Measurements from ENCODE around the gene TM2D3. TPM values are rescaled to one million over a fixed set of nuclear protein-coding genes. Genes with fewer than 3 reads are reported as not detected.

The TM2D3 gene
- total RNA-seq, 1 experiment from 2014 or later: 26.2 TPM

DNA sequence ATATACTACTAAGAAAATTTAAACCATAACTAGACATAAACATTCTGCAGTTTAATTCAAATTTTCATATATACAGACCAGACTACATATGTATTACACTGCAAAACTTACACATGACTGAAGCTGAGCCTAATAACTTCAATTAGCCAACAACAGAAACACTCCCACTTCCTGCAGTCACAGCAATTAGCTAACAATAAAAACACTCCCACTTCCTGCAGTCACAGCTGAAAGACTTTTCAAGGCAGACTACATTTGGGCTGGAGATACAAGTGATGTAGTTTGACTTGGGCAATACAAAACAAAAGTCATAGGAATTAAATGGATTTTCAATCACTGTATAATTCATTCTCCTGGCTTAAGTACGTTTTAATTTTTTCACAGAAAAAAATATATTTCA lies 10.3 kb downstream of the TM2D3 start:
- H3K36me3 Mint-ChIP-seq (ENCODE audit: insufficient read depth, unreplicated experiment): peaks cover 67% of the 10 kb centered on the region
- peaks cover 21% of the 10 kb centered on the region for H3K4me1 Mint-ChIP-seq (ENCODE audit: insufficient read depth, unreplicated experiment)
- TF ChIP-seq, protein P1, sequence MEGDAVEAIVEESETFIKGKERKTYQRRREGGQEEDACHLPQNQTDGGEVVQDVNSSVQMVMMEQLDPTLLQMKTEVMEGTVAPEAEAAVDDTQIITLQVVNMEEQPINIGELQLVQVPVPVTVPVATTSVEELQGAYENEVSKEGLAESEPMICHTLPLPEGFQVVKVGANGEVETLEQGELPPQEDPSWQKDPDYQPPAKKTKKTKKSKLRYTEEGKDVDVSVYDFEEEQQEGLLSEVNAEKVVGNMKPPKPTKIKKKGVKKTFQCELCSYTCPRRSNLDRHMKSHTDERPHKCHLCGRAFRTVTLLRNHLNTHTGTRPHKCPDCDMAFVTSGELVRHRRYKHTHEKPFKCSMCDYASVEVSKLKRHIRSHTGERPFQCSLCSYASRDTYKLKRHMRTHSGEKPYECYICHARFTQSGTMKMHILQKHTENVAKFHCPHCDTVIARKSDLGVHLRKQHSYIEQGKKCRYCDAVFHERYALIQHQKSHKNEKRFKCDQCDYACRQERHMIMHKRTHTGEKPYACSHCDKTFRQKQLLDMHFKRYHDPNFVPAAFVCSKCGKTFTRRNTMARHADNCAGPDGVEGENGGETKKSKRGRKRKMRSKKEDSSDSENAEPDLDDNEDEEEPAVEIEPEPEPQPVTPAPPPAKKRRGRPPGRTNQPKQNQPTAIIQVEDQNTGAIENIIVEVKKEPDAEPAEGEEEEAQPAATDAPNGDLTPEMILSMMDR (IDR thresholded peaks at IDR 0.05; ENCODE audit: unreplicated experiment): no peak
- ChIA-PET CTCF (interaction anchor here (0.7 to 12.5 kb wide), 29 partner anchors 8 to 515 kb away, joined by 3 to 320 read pairs (median 4); partner anchors contain the start of genes SNRPA1 and TM2D3), POLR2A (interaction anchor here (0.6 to 8.7 kb wide), 4 partner anchors 143 to 1015 kb away, joined by 3 to 102 read pairs (median 4); partner anchors contain the start of gene SNRPA1)
- peak; percentile 17 for DNase-seq (ENCODE audit: unreplicated experiment)
- no TSS peak for BruUV-seq (replicated peaks)
- intact Hi-C loops (cut with micrococcal nuclease): loop anchor here (1.0 kb wide), 2 partner anchors 102 to 342 kb away; no protein-coding TSS in a partner anchor
- no peaks in the 10 kb centered on the region for H3K9me3 Mint-ChIP-seq (ENCODE audit: unreplicated experiment)
- no peaks in the 10 kb centered on the region for H3K27me3 Mint-ChIP-seq (ENCODE audit: insufficient read depth, unreplicated experiment)
- no peak overlapping the region for H3K4me3 Mint-ChIP-seq (ENCODE audit: unreplicated experiment)
- H3K27ac Mint-ChIP-seq (ENCODE audit: low read depth, unreplicated experiment): peak overlapping the region; percentile 46

DNA sequence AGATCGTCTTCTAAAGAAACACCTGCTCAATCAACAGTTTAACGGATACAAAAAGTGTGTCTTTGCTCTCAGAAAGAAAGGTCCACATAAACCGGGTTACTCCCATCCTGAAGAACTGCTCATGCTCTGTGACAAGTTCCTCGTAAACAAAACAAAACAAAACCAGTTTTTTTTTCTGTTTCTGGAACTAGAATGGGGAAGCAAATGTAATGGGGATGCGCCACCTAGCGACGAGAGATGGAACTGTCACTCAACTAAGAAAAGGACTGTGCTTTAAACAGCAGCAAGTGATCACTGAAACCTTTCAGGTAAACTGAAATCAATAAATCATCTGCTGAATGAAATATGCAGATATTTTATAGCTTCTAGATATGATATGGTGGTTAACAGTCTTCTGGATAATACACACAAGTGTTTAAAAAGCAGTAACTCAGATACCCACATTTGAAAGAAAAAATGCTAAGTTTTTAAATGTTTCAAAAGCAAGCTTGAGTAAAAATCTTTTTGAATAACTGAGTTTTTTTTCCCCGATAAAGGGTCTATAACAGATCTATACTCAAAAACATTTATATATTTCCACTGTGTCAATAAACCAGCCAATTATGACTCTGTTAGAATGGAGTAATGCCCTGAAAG lies 10.9 kb downstream of the TM2D3 start:
- TF ChIP-seq, protein P1 (IDR thresholded peaks at IDR 0.05; ENCODE audit: unreplicated experiment): peak; percentile 89
- CTCF ChIA-PET: interaction anchor here (0.7 to 12.5 kb wide), 40 partner anchors 9 to 514 kb away, joined by 3 to 320 read pairs (median 4); partner anchors contain the start of genes SNRPA1 and TM2D3
- Mint-ChIP-seq H3K9me3 (ENCODE audit: unreplicated experiment) (no peaks in the 10 kb centered on the region), H3K4me1 (ENCODE audit: insufficient read depth, unreplicated experiment) (peaks cover 28% of the 10 kb centered on the region), H3K36me3 (ENCODE audit: insufficient read depth, unreplicated experiment) (peaks cover 61% of the 10 kb centered on the region), H3K27ac (ENCODE audit: low read depth, unreplicated experiment) (peak overlapping the region; percentile 27), H3K27me3 (ENCODE audit: insufficient read depth, unreplicated experiment) (no peaks in the 10 kb centered on the region), H3K4me3 (ENCODE audit: unreplicated experiment) (no peak overlapping the region)
- intact Hi-C loops (cut with micrococcal nuclease): loop anchor here (1.0 kb wide), 2 partner anchors 101 to 341 kb away; no protein-coding TSS in a partner anchor
- no TSS peak for BruUV-seq (replicated peaks)
- POLR2A ChIA-PET: interaction anchor here (0.6 to 8.7 kb wide), 6 partner anchors 18 to 1014 kb away, joined by 3 to 102 read pairs (median 4); partner anchors contain the start of gene SNRPA1
- DNase-seq (ENCODE audit: unreplicated experiment): peak; percentile 71

DNA sequence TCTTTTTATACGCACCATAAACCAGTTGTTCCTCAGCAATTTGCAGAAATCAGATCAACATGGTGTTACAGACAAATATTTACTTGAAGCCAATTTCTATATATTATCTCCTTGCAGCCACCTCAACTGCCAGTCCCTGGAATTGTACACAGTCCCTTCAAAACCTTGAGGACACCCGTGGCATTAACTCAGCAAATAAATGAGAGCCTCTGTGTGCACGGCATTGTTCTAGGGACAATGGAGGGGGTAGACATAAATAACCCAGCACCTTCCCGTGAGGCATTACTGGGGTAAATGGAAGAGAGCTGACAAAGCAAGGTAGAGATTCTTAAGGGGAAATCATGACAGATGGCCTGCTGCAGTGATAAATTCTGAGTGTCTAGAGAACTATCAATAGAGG lies 12.5 kb downstream of the TM2D3 start:
- Mint-ChIP-seq H3K9me3 (ENCODE audit: unreplicated experiment) (no peaks in the 10 kb centered on the region), H3K4me3 (ENCODE audit: unreplicated experiment) (no peak overlapping the region), H3K4me1 (ENCODE audit: insufficient read depth, unreplicated experiment) (peaks cover 28% of the 10 kb centered on the region), H3K27me3 (ENCODE audit: insufficient read depth, unreplicated experiment) (no peaks in the 10 kb centered on the region), H3K27ac (ENCODE audit: low read depth, unreplicated experiment) (no peak overlapping the region), H3K36me3 (ENCODE audit: insufficient read depth, unreplicated experiment) (peaks cover 46% of the 10 kb centered on the region)
- no TSS peak for BruUV-seq (replicated peaks)
- TF ChIP-seq, protein P1 (IDR thresholded peaks at IDR 0.05; ENCODE audit: unreplicated experiment): no peak
- DNase-seq (ENCODE audit: unreplicated experiment): no peak
- POLR2A ChIA-PET: interaction anchor here (1.1 to 8.7 kb wide), 4 partner anchors 16 to 350 kb away, joined by 4 to 102 read pairs (median 6); partner anchors contain the start of gene SNRPA1
- CTCF ChIA-PET: interaction anchor here (0.9 to 12.5 kb wide), 4 partner anchors 13 to 346 kb away, joined by 4 to 320 read pairs (median 19); partner anchors contain the start of genes SNRPA1 and TM2D3
- intact Hi-C loops (cut with micrococcal nuclease): loop anchor here (5.0 kb wide), 1 partner anchor 147 kb away; no protein-coding TSS in a partner anchor

DNA sequence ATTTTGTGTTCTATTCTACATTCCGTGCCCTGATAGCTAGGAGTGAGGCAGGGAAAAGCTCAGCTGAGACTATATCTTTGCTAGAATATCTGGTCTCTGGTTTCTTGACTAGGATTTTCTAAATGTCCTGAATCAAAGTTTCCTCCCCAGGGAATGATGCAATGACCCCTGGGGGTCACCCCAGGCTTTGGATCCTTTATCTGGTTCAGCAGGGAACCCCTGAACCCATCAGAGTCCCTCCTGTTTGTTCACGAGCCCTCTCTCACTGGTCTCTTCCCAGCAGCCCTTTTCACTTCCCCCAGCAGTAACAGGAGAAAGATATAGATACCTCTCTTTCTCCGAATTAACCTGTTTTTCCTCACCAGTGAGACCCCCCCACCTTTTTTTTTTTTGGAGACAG lies 14.3 kb downstream of the TM2D3 start:
- Mint-ChIP-seq H3K27ac (ENCODE audit: low read depth, unreplicated experiment) (peak overlapping the region; percentile 88), H3K9me3 (ENCODE audit: unreplicated experiment) (no peaks in the 10 kb centered on the region), H3K27me3 (ENCODE audit: insufficient read depth, unreplicated experiment) (no peaks in the 10 kb centered on the region), H3K4me3 (ENCODE audit: unreplicated experiment) (peak overlapping the region; percentile 40), H3K36me3 (ENCODE audit: insufficient read depth, unreplicated experiment) (peaks cover 31% of the 10 kb centered on the region), H3K4me1 (ENCODE audit: insufficient read depth, unreplicated experiment) (peaks cover 28% of the 10 kb centered on the region)
- ChIA-PET POLR2A (interaction anchor here (0.9 to 8.7 kb wide), 7 partner anchors 22 to 349 kb away, joined by 3 to 102 read pairs (median 6); partner anchors contain the start of gene SNRPA1), CTCF (interaction anchor here (1.3 to 12.5 kb wide), 2 partner anchors 9 to 344 kb away, joined by 4 to 320 read pairs; partner anchors contain the start of gene SNRPA1)
- no peak for DNase-seq (ENCODE audit: unreplicated experiment)
- no TSS peak for BruUV-seq (replicated peaks)
- TF ChIP-seq, protein P1 (IDR thresholded peaks at IDR 0.05; ENCODE audit: unreplicated experiment): no peak
- intact Hi-C loops (cut with micrococcal nuclease): loop anchor here (1.0 to 5.0 kb wide), 2 partner anchors 146 to 338 kb away; no protein-coding TSS in a partner anchor

Measured in MCF 10A (cell line).